DLD1 (cell line): Measurements from ENCODE around the gene TAAR2.
"Not testable (repeated sequence)": the region's sequence is repeated elsewhere in the genome, so short reads cannot be mapped to it uniquely, and the experiment has no call there.

Experiments used
- in situ Hi-C: cut with HindIII; loops from 2 replicates; pipeline ENCODE4 v1.10.0; 2017; ENCODE audit warnings: low sequenced_read_pairs

TAAR2 gene

DNA sequence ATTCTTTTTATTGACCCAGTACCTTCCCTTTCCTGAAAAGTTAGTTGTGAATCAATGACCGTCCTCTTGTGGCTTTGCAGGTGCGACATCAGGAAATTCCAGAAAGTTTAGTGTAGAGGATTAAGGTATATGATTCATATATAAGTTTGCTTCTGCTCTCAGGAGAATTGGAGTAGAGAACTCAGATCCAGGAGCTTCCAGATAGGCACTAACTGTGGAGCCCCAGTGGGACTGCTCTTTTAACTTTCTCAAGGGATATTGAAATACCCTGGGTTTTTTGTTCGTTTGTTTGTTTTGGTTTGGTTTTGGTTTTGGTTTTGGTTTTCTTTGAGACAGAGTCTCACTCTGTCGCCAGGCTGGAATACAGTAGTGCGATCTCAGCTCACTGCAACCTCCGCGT, 9.5 kb downstream of the TAAR2 start:
- in situ Hi-C loops = no loop called here

DNA sequence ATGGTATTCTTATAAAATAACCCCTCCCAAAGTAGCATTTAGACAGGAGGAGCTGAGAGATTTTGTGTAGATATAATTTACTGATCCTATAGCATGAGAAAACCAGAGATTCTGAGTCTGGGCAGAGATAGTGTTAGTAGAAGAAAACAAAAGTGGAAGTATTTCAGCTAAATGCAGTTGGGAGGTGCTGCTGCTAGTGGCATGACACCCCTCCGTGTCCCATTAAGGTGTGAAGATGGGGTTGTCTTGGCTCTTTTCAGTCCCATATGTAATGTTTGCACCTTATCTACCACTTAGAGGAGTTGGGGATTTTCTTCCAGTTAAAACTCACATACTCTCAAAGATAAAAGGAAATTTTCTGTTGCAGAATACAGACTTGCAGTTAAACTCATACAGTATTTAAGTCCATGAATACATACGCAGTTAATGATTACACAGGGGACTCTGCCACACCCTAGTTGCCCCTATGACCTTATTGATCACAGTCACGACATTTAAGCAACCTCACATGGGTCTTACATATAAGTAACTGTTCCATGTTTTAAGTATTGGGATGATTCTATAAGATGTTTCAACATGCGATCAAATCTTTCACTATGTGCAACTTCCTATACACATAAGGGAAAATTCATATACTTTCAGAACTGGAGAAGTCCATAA, 11.5 kb downstream of the TAAR2 start:
- in situ Hi-C loops = no loop called here

DNA sequence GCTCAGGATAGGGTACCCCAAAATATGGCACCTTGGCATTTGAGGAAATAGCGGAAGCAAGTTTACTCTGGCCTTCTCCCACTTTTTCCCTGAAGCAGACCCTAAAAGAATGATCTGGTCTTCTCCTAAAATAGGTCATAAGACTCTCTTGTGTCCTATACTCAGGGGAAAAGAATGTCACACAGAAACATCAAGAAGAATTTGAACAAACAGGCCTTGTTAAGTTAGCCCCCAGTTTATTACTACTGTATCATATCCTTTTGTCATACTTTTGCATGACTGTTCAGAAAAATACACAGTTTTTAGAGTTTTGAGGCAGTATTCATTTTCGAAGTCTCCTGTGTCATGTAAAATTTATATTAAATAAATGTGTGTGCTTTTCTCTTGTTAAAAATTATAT, 12.5 kb downstream of the TAAR2 start:
- in situ Hi-C loops = no loop called here

GRCh38 chr6:132607544-132608233, 16.4 kb downstream of the TAAR2 start:
- in situ Hi-C loops = no loop called here

DNA sequence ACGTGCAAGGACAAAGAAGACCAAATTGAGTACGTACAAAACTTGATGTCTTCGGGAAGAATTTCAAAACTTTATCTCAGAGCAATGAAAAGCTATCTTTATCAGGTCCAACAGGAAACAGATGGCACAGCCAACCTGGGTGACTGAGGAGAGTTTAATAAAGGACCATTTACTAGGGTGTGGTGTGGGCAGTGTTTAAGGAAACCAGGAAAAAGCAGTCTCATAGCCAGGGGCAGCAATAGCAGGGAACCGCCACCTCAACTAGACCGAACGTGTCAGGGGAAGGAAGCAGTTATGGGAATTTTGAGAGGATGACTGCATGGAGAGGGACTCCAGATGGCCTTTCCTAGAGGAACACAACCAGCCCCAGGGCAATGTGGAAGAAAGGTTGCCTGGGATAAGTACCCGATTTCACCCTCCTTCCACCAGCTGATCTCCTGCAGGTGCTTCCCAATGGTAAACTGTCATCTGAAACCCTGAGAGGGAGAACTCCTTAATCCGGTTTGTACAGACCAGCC, 19.4 kb downstream of the TAAR2 start:
- in situ Hi-C loops = no loop called here

- in situ Hi-C loops = not testable (repeated sequence)
These were observed 23.2 kb downstream of the TAAR2 start for GRCh38 chr6:132600900-132601299.

GRCh38 chr6:132598473-132598872, 25.6 kb downstream of the TAAR2 start:
- in situ Hi-C loops = no loop called here

DNA sequence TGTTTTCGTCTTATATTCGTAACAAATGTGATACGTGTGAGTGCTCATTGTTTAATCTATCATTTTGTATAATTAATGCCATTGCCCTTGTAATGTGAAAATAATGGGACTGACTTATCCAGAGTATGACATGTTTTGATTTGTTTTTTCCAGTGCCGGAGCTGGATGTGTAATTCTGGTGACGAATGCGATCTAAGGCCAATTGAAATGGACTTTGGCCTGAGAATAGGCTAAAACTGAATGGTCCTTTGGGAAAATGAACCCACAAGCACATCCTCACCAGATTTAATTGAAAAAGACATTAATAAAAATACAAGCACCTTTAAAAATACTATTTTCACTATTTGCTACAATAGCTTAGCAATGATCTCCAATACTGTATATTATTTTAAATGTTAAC, 27.9 kb downstream of the TAAR2 start:
- in situ Hi-C loops = no loop called here

GRCh38 chr6:132592855-132593254, 31.2 kb downstream of the TAAR2 start:
- in situ Hi-C loops = no loop called here

GRCh38 chr6:132590362-132590761, 33.7 kb downstream of the TAAR2 start:
- in situ Hi-C loops = no loop called here

DNA sequence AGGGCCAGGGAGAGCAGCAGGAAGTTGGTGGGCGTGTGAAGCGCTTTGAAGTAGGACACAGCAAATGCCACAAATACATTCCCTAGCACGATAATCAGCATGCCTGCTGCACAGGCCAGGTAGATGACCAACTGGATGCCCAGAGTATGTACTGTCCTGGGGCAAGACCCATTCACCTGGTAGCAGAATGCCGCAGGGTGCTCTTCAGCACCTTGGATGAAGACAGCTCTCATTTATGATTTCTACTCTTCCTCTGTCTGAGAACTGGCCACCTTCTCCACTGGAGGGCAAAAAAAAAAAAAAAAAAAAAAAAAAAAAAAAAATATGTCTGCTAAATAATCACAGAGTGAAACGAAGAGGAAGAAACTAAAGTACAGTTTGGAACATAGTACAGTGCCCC, 34.6 kb downstream of the TAAR2 start, which contains the start of gene TAAR5:
TSS of gene TAAR5 (minus strand) at position 288 of the 400 bp plus-strand sequence. CDS start at position 233, 55 bp downstream.
- in situ Hi-C loops = no loop called here

- in situ Hi-C loops = no loop called here
These were observed 36.7 kb downstream of the TAAR2 start for GRCh38 chr6:132587424-132587823.

GRCh38 chr6:132584698-132585097, 39.4 kb downstream of the TAAR2 start:
- in situ Hi-C loops = no loop called here

DNA sequence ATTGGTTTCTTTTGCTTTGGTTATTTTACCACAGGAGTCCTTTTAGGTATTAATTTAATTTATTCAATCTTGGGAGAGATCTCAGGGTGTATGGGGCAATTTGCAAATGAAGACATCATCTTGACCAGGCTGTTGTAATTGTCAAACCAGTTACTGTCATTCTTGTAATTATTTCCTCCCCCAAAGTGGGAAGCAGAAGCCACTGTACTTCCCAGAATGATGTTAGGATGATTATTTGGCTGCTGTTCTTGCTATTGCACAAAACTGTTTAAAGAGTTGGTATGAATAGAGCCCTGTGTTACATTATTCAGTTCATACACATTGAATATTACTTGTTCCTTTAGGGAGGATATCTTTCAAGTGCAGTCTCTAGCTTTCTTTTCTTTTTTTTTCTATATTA, 52.3 kb downstream of the TAAR2 start:
- in situ Hi-C loops = no loop called here

DNA sequence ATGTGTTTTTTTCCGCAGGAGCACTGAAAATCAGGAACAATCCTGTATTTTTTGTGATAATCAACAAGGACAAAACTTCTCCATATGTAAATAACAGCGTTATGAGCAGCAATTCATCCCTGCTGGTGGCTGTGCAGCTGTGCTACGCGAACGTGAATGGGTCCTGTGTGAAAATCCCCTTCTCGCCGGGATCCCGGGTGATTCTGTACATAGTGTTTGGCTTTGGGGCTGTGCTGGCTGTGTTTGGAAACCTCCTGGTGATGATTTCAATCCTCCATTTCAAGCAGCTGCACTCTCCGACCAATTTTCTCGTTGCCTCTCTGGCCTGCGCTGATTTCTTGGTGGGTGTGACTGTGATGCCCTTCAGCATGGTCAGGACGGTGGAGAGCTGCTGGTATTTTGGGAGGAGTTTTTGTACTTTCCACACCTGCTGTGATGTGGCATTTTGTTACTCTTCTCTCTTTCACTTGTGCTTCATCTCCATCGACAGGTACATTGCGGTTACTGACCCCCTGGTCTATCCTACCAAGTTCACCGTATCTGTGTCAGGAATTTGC, 53.8 kb downstream of the TAAR2 start, which contains the start of gene TAAR6:
TSS of gene TAAR6 (plus strand) at position 102 of the 557 bp plus-strand sequence. CDS start at position 102, 0 bp downstream.
- in situ Hi-C loops = no loop called here

GRCh38 chr6:132569170-132569569, 54.9 kb downstream of the TAAR2 start:
- in situ Hi-C loops = no loop called here

GRCh38 chr6:132568611-132569010, 55.5 kb downstream of the TAAR2 start:
- in situ Hi-C loops = no loop called here

GRCh38 chr6:132567566-132567965, 56.5 kb downstream of the TAAR2 start:
- in situ Hi-C loops = no loop called here
